ENCODE results near the gene NES. TPM values are rescaled to one million over a fixed set of nuclear protein-coding genes. Genes with fewer than 3 reads are reported as not detected.
"Not testable (repeated sequence)": the region's sequence is repeated elsewhere in the genome, so short reads cannot be mapped to it uniquely, and the experiment has no call there.

NES gene
- total RNA-seq, 1 donor from 2014 or later: 699 TPM

GRCh38 chr1:156640842-156641706 is 36.1 kb downstream of the NES start:
- intact Hi-C loops (cut with DNase I): no loop called here
- DNase-seq (ENCODE audit: low spot score): no peak

DNA sequence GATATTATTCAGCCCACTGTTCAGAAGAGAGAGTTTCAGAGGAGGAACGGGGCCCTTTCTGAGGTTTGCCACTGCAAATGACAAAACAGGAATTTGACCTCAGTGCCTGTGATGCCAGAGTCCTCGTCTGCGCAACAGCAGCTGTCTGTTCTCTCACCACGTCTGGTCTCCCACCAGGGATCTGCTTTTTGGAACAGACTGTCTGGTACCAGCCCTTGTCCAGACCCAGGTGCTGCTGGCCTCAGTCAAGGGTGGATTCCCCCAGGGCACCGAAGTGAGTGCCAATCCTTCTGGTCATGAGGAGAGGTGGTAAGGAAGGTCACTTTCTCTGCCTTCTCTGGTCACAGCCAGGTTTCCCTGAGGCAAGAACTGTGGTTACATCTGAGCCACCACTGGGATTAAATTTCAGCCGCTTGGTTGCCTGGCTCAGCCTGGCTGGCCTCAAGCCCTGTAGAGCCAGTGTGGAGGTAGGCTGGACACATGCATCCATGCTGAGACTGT is 37.6 kb downstream of the NES start:
- intact Hi-C loops (cut with DNase I): no loop called here

GRCh38 chr1:156638189-156638985 is 38.8 kb downstream of the NES start:
- DNase-seq (ENCODE audit: low spot score): no peak
- intact Hi-C loops (cut with DNase I): no loop called here

More for the DNA sequence above, 37.6 kb downstream of the NES start:
- DNase-seq (ENCODE audit: low spot score): no peak

DNA sequence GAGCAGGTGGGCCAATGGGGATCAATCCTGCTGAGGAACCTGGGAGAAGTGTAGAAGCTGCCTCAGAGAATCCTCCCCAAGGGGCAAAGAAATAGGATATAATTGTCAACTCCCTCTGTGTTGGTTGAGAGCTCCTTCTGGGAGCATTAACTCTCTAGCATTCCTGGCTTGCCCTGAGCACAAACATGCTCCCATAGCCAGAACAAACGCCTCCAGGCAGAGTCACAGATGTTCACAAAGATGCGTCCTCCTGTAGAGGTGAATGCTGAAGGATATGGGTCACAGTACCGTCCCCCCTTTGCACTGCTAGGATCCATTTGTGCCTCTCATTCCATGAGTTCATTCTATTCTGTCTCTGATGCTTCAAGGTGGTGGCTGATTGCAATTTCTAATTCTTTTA is 44.9 kb downstream of the NES start:
- no peak for DNase-seq (ENCODE audit: low spot score)
- intact Hi-C loops (cut with DNase I): no loop called here

GRCh38 chr1:156631152-156631551 is 46.1 kb downstream of the NES start:
- intact Hi-C loops (cut with DNase I); DNase-seq (ENCODE audit: low spot score): not testable (repeated sequence)

- no peak for DNase-seq (ENCODE audit: low spot score)
- intact Hi-C loops (cut with DNase I): loop anchor here (5.0 kb wide), 1 partner anchor 97 kb away; the partner anchor contains the start of genes ISG20L2 and METTL25B
Measured at GRCh38 chr1:156629823-156630449, 47.3 kb downstream of the NES start.

DNA sequence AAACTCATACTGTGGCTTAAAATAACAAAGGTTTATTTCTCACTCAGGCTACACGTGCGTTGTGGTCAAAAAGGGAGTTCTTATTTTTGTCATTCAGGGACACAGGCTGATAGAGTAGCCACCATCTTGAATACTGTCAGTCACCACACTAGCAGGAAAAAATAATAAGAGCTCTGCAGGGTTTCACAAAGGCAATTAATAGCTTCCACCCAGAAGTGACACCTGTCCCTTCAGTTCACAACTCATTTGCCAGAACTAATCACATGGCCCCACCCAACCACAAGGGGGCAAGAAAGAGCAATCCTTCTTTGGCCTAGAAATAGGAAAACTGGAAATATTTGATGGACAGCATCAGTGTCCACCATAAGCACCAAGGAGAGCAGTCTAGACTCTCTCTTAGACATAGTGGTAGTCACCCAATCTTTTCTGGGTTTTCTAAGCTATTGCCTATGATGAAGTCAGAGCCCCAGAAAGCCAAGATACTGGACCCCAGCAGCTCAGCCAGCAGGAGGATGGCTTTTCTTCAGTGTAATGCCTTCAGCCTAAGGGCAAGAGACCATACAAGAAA is 49.8 kb downstream of the NES start:
- DNase-seq (ENCODE audit: low spot score): peak; percentile 65

DNA sequence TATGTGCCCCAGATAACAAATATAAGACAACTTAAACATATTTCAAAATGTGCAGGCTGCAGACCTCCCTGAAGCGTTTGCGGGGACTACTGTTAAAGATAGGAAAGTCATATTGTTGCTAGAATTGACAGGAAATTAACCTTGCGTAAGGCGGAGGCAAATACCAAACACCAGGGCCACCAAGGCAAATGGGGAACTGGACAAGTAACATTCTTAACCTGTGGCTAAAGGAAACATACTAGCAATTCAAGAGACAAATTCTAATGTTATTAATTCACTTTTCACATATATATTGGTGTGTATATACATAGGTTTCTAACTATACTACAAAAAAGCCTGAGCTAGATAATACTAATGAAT is 51.1 kb downstream of the NES start:
- peak; percentile 2 for DNase-seq (ENCODE audit: low spot score)
- intact Hi-C loops (cut with DNase I): loop anchor here (1.0 to 5.0 kb wide), 2 partner anchors 52 to 101 kb away; partner anchors contain the start of genes ISG20L2 and METTL25B

More for the DNA sequence above, 49.8 kb downstream of the NES start:
- intact Hi-C loops (cut with DNase I): loop anchor here (5.0 kb wide), 1 partner anchor 100 kb away; the partner anchor contains the start of genes ISG20L2 and METTL25B

- peak; percentile 75 for DNase-seq (ENCODE audit: low spot score)
- intact Hi-C loops (cut with DNase I): loop anchor here (1.0 to 5.0 kb wide), 3 partner anchors 32 to 102 kb away; partner anchors contain the start of genes ISG20L2 and METTL25B
Measured at GRCh38 chr1:156625436-156626078, 51.6 kb downstream of the NES start.

DNA sequence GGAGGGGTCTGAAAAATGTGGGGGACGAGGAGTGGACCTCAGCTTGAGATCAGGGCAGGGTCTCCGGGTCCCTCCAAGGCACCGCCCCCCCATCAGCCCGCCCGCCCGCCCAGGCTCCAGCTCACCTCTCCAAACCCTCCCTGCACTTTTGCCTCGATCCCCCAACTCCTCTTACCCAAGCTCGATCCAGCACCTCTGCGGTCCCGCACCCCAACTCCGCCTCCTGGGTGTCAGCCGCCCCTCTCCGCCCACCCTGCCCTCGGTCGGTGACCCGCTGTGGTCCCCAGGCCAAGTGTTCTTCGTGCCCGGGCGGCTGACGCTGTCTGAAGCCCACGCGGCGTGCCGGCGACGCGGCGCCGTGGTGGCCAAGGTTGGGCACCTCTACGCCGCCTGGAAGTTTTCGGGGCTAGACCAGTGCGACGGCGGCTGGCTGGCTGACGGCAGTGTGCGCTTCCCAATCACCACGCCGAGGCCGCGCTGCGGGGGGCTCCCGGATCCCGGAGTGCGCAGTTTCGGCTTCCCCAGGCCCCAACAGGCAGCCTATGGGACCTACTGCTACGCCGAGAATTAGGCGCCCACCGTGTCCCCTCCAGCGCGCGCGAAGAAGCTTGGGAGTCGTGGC is 52.3 kb downstream of the NES start:
- intact Hi-C loops (cut with DNase I): loop anchor here (1.0 to 5.0 kb wide), 2 partner anchors 32 to 102 kb away; partner anchors contain the start of genes ISG20L2 and METTL25B
- peak; percentile 66 for DNase-seq (ENCODE audit: low spot score)

- DNase-seq (ENCODE audit: low spot score): peak; percentile 76
- intact Hi-C loops (cut with DNase I): no loop called here
Measured at GRCh38 chr1:156623946-156624813, 53.0 kb downstream of the NES start.

DNA sequence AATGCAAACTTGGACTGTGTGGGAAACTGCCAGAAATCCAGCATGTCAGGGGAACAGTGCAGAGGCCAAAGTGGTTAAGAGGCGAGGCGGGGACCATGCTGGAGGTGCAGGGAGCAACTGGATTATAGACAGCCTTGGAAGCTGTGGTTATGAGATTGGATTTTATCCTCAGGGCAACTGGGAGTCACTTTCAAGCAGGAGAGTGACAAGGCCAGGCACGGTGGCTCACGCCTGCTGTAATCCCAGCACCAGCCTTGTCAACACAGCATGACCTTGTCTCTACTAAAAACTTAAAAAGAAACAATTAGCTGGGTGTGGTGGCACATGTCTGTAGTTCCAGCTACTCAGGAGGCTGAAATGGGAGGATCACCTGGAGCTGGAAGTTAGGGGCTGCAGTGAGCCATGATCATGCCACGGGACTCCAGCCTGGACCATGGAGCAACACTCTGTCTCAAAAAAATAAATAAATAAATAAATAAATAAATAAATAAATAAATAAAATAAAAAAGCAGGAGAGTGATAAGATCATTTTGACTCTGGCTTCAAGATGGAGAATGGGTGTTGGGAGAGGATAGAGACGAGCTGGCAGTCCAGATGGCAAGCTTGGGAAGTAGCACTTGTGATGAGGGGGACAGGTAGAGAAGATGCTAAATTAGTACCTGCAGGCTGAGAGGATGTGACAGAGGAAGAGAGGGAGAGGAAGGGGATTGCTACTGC is 54.5 kb downstream of the NES start:
- DNase-seq (ENCODE audit: low spot score): peak; percentile 39
- intact Hi-C loops (cut with DNase I): no loop called here

DNA sequence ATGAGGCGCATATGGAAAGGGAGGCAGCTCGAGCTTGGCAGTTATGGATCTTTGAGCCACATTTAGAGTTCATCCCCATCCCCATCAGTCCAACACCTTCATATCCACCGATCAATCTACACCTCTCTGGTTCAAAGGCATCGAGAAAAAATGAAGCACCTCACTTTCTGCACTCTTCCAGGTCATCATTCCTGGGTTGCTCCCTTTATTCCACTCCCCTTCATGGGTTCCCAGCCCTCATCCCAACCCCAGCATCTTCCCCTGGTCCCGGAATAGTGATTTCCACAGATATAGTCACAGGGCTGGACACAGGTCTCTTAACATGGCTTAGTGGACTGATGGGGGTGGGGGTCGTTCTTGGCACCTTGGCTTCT is 57.6 kb downstream of the NES start:
- intact Hi-C loops (cut with DNase I): no loop called here
- peak; percentile 5 for DNase-seq (ENCODE audit: low spot score)

GRCh38 chr1:156618853-156619581 is 58.2 kb downstream of the NES start, which contains the start of gene HAPLN2:
TSS of gene HAPLN2 (plus strand) at chr1:156619415. CDS start at chr1:156623491, 4,076 bp downstream.
- intact Hi-C loops (cut with DNase I): no loop called here

More at GRCh38 chr1:156618853-156619581, 58.2 kb downstream of the NES start, which contains the start of gene HAPLN2:
- peak; percentile 55 for DNase-seq (ENCODE audit: low spot score)
